NCI-H82 (cell line): Measurements from ENCODE around the gene FOXC2.
A peak's percentile ranks its signal among the peaks of the same experiment; 100 is the strongest.

Experiments
- DNase-seq: peaks from one replicate; lab custom pipeline; 2025; lab: John Stamatoyannopoulos, UW

The FOXC2 gene

DNA sequence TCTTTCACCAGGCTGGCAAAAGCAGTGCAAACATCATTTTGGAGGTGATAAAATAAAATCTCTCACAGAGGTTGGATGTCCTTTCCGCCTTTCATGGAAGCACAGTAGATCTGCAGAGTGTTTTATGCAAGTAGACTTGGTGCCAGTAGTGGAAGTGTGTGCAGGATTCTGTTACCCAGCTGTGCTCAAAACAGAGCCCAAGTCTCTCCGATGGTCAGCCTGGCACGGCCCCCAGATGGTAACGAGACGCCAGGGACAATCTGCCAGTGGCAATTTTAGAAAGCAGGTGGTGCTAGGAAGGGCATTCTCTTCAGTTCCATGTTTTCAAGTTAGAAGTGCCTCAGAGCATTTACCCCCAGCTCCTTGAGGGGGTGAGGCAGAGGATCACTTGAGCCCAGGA, 10.1 kb upstream of the FOXC2 start:
- no peak for DNase-seq

DNA sequence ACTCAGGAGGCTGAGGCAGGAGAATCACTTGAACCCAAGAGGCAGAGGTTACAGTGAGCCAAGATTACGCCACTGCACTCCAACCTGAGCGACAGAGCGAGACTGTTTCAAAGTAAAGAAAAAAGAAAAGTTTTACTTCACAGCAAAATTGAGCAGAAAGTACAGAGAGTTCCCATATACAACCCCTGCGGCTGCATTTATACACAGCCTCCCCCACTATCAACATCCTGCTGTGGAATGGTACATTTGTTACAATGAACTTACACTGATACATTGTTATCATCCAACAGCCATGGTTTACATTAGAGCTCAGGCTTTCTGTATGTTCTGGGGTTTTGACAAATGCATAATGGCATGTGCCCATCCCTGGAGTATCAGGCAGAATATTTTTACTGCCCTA, 9.0 kb upstream of the FOXC2 start:
- DNase-seq = no peak

DNA sequence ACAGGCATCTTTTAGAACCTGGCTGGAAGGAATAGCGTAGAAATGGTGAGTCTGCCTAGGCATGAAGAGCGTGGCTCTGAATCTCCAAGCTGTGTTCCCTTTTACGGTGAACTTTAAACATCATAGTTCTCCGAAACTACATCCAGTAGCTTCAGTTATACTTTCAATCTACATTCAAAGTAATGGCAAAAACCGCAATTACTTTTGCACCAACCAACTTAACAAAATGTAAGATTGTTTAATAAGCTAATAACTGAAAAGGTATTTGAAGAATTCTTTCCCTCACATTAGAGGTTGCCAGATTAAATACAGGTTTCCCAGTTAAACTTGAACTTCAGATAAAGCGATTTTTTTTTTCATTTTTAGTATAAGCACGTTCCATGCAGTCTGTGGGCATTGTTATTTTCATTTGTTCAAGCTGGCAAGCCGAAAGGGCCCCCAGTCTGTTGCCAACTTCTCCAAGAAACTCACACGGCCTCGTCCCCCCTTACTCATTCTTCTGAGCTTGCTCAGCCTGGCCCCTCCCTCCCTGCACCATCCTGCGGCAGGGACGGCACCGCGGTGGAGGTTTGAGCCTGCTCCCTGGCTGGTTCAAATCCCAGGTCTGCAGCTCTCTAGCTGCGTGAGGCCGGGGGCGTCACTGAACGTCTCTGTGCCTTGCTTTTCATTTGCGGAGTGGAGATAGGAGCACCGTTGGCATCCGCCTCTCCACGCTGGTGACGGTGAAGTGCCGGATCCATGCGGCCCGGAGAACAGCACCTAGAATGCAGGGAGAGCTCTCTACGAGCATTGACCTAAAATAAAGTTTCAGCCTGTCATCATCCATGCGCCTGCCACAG, 8.1 kb upstream of the FOXC2 start:
- no peak for DNase-seq

DNA sequence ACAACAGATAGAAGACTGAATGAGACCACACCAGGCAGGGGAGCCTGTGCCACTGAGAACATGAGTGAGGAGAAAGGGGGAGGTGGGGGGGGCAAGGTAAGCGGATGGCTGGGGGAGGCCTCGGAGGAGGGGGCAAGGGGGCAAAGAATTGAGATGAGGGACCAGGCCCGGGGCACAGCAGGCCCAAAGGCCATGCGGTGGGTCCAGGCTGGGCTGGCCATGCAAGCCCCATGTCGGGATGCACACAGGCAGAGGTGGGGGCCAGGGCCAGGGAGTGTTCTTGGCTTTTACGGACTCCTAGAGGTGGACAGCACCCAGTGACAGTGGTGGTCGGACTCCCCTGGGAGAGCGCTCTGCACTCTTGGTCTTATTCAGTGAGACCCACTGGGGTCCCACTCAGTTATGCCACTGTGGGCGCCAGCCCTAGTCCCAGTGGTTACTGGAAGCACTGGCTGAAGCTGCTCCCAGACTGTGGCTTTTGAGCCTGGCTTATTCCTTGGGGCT, 6.8 kb upstream of the FOXC2 start:
- DNase-seq = no peak

DNA sequence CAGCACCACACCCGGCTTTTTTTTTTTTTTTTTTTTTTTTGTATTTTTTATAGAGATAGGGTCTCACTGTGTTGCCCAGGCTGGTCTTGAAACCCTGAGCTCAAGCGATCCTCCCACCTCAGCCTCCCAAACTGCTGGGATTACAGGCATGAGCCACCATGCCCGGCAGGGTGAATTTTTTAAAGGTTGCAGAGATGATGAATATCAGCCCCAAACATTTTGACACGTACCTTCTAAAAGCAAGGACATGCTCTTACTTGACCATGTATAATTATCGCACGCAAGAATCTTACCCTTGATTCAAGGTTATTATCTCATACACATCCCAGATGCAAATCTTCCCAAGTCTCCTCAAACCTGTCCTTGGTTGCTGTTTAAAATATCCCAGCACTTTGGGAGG, 4.3 kb upstream of the FOXC2 start:
- no peak for DNase-seq

DNA sequence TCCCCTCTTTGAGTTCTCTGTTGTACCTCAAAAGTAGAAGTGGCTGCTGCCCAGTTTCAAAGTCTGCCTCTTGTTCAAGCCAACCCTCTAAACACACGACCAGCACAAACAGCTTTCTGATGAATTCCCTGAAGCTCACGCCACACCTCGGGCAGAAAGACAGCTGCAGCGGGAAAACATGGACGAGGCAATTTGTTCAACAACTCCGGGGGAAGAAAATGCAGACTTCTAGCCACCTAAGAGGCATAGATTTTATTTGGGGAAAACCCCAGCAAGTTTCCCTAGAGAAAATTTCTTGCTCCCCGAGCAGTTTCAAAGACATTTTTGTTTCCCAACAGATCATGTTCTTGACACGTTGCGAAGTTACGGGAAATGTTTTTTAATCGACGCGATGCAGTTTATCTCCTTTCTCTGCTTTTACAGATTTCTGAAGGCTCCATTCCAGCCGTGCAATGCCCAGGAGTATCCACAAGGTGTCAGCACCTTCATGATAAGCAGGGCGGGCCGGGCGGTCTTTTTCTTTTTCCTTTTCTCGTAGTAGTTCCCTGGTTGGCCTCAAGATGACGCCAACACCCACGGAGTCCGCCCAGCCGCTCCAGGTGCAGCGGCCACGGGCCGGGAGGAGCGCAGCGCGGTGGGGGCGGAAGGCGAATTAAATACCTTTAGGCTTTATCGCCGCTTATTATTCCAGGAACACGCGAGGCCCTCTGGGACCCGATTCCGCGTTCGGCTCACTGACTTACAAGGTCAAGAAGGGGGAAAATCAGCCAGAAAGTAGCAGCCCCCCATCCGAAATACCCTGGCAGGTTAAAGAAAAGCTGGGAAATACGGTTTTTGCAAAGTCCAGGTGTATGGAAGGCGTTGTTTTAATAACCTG, 2.9 kb upstream of the FOXC2 start:
- peak; percentile 92 for DNase-seq

DNA sequence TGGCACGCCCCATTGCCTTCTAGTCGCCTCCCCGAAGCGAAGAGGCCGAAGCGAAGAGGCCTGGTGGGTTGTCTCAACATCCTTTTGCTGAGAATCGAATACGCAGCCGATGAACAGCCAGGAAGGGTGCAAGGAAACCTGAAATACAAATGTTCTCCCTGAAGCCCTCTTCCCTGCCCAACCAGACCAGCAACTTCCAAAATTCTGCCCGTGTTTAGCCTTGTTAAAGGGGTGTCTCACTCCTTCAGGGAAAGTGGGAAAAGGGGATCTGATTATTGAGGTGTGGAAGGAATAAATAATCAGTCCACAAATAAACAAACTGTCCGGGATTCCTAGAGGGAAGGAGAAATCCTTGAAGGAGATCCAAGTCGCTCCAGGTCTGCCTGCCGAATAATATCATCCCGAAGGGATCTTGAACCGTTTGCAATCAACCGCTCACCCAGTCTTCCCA, 1.4 kb upstream of the FOXC2 start:
- DNase-seq = no peak

DNA sequence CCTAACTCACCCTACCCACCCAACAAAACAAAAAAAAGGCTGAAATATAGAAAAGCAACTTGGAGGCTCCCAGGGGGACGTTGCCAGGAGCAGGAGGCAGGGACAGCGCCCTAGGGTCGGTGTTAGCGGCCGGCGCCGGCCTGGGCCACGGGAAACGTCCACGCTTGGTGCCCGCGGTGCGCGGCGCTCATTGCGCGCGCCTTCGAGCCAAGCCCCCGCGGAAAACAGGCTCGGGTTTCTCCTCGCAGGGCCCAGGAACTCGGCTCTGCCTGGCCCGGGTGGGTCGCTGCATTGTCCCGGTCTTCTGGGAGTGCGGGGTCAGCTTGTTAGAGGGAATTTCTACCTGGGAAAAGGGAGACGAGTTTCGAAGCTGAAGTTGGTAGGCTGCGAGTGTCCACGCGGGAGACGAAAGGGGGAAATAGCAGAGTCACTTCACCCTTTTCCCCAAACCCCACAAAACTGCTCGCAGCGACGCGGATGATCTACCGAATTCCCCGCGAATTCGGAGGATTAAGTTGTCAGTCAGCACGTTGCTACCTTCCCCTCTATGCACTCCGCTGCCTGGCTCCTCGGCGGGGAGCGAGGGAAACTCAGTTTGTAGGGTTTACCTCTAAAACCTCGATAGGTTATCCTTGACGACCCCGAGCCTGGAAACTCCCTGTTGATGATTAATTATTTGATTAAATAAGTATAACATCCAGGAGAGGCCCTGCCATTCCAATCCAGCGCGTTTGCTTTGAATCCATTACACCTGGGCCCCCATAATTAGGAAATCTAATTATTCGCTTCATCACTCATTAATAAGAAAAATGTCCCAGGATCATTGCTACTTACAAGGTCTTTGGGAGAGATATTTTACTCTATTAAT, 751 bp upstream of the FOXC2 start:
- no peak for DNase-seq

DNA sequence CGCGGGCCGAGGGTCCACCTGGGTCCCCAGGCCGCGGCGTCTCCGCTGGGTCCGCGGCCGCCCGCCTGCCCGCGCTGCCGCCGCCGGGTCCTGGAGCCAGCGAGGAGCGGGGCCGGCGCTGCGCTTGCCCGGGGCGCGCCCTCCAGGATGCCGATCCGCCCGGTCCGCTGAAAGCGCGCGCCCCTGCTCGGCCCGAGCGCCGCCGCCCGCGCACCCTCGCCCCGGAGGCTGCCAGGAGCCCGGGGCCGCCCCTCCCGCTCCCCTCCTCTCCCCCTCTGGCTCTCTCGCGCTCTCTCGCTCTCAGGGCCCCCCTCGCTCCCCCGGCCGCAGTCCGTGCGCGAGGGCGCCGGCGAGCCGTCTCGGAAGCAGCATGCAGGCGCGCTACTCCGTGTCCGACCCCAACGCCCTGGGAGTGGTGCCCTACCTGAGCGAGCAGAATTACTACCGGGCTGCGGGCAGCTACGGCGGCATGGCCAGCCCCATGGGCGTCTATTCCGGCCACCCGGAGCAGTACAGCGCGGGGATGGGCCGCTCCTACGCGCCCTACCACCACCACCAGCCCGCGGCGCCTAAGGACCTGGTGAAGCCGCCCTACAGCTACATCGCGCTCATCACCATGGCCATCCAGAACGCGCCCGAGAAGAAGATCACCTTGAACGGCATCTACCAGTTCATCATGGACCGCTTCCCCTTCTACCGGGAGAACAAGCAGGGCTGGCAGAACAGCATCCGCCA, 504 bp downstream of the FOXC2 start:
- DNase-seq = no peak

DNA sequence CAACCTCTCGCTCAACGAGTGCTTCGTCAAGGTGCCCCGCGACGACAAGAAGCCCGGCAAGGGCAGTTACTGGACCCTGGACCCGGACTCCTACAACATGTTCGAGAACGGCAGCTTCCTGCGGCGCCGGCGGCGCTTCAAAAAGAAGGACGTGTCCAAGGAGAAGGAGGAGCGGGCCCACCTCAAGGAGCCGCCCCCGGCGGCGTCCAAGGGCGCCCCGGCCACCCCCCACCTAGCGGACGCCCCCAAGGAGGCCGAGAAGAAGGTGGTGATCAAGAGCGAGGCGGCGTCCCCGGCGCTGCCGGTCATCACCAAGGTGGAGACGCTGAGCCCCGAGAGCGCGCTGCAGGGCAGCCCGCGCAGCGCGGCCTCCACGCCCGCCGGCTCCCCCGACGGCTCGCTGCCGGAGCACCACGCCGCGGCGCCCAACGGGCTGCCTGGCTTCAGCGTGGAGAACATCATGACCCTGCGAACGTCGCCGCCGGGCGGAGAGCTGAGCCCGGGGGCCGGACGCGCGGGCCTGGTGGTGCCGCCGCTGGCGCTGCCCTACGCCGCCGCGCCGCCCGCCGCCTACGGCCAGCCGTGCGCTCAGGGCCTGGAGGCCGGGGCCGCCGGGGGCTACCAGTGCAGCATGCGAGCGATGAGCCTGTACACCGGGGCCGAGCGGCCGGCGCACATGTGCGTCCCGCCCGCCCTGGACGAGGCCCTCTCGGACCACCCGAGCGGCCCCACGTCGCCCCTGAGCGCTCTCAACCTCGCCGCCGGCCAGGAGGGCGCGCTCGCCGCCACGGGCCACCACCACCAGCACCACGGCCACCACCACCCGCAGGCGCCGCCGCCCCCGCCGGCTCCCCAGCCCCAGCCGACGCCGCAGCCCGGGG, 1.3 kb downstream of the FOXC2 start:
- no peak for DNase-seq

DNA sequence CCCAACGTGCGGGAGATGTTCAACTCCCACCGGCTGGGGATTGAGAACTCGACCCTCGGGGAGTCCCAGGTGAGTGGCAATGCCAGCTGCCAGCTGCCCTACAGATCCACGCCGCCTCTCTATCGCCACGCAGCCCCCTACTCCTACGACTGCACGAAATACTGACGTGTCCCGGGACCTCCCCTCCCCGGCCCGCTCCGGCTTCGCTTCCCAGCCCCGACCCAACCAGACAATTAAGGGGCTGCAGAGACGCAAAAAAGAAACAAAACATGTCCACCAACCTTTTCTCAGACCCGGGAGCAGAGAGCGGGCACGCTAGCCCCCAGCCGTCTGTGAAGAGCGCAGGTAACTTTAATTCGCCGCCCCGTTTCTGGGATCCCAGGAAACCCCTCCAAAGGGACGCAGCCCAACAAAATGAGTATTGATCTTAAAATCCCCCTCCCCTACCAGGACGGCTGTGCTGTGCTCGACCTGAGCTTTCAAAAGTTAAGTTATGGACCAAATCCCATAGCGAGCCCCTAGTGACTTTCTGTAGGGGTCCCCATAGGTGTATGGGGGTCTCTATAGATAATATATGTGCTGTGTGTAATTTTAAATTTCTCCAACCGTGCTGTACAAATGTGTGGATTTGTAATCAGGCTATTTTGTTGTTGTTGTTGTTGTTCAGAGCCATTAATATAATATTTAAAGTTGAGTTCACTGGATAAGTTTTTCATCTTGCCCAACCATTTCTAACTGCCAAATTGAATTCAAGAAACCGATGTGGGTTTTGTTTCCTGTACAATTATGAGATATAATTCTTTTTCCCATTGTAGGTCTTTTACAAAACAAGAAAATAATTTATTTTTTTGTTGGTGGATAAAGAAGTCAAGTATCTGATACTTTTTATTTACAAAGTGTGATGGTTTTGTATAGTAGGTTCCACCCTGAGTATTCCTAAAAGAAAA, 2.3 kb downstream of the FOXC2 start:
- no peak for DNase-seq

DNA sequence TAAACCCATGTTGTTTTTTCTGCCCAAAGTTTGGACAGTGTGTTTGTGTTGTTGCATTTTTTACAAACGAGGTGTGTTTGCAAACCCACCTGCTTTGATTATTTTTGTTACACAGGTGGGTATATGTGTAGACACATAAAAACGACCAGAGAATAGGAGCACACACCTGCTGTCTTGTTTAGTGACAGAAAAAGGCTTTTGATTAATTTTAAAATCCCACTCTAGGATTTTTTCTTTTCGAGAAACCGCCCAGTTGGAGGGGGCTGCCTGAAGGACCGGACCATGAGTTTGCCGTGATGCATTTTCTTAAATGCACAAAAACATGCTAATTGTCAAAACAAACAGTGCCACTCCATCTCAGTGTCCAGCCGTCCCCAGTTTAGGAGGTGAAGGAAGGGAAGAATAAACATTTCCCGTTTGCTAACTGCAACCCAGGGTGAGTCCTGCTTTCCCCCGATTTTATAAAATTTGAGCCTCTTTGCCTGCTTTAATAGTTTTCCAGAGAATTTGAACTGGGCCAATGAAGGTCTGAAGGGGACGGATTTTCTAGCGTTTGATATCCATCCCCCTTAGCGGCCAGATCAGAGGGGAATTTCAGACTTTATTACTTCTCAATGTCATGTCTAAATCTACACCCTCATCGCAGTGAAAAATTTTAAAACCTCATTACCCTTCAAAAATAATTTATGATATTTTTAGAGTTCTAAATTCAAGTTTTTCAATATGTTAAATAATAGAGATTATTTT, 3.2 kb downstream of the FOXC2 start:
- DNase-seq = no peak

DNA sequence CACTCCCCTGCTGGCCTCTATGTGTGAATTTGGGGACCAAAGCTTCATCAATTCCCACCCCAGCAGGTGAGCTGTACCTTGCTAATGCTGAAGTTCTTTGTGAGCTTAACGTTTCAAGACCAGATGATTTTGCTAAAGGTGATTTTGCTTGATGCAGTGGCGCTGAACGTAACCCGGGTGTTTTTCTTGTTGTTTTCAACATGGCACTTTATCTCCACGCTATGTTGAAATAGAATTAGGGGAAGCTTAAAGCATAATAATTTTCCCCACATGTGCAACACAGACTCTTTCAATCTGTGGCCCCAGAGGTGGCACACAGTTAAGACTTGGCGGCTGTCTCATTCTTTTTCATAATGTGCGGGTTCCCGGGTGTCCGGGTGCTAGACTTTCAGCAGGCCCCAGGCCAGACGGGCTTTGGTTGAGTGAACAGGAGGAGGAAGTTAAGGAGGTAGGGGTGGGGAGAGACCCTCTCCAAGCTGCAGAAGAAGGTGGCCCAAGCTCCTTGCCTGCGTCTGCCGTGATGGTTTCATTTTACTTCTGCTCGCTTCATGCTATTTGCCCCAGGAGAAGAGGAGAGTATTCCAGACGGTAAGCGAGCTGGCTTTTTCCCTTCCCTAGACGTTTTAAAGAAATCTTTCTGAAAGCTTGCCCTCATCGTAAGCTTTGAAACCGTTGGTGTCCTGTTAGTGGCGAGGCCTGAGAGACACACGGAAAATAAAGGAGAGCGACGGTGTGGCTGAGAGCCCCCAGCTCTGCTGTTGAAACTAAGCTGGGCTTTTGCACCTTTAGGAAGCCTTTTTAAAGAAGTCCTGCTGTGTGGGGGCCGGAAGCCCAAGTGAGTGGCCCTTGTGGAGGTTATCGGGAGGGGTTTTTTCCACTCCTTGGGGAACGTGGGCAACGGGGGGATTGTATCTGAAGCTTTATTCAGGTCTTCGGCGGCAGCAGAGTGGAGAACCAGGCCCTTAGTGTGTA, 4.2 kb downstream of the FOXC2 start:
- no peak for DNase-seq

DNA sequence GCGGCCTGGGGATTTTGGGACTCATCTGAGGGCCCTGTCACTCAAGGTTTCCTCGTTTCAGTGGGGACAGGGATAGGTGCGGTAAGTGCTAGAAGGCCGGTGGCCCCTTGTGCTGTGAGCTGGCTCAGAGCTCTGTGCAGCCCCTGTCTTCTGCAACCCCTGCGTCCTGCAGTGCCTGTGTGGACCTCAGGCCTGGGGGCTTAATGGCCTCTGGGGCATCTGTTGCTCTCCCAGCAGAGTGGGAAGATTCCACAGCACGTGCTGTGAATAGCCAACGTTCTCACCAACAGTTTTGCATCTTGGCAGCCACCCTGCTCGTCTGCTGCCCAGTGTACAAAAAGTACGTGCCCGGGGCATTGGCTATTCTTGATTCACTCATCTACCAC, 4.9 kb downstream of the FOXC2 start:
- DNase-seq = no peak

DNA sequence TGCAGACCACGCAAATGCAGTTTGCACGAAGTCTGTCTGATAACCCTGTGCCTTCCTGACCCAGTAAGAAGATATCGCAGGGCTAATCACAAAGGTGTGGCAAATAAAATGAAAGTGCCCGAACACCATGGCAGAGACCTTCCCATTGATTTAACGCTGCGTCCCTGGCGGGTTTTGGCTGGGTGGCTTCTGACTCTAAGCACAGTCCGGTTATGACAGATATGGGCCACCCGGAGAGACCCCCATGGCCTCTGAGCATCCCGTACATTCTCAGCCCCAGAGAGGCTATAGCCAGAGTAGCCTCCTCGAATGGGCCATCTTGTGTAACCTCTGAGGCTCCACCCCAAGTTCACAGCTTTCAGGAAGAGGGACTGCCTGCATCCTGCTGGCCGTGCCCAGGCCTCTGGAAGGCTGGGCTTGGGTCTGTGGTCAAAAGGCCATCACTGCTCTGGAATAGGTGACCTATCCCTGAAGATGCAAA, 5.5 kb downstream of the FOXC2 start:
- DNase-seq = no peak

DNA sequence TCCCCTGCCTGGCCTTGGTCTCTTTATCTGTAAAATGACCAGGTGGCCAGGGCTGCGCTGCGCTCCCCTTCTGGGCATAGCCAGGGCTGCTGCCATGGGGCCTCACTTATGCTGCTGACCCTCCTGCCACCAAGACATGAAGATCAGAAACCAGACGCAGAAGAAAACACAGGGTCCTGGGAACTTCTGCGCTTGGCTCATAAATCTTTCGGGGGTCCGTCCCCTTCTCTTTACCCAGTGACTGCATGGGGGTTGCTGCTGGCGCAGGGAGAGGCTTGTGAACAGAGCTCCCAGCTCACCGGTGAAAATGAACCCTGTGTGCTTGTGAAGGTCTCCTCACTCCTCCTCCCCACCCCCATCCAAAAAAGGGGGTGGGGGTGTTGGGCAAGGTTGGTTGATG, 6.0 kb downstream of the FOXC2 start:
- DNase-seq = no peak

DNA sequence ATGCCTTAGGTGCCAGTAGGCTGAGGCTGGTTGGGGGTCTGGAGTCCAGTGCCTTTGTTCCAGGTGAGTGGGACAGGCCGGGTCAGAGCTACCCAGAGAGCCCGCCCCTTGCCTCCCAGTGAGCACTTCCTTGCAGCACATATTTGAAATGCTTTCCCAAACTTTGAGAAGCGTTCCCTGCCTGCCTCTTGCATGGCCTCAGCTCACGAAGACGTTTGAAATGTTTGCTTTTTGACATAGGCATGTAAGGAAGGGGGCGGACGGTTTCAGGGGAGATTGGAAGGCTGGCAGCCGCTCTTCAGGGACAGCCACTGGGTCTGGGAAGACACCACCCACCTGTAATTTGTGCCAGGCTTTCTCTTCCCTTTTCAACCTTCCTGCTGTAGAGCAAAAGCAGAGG, 6.6 kb downstream of the FOXC2 start:
- DNase-seq = no peak
